ENCODE results near the gene PSMD8.

The PSMD8 gene

DNA sequence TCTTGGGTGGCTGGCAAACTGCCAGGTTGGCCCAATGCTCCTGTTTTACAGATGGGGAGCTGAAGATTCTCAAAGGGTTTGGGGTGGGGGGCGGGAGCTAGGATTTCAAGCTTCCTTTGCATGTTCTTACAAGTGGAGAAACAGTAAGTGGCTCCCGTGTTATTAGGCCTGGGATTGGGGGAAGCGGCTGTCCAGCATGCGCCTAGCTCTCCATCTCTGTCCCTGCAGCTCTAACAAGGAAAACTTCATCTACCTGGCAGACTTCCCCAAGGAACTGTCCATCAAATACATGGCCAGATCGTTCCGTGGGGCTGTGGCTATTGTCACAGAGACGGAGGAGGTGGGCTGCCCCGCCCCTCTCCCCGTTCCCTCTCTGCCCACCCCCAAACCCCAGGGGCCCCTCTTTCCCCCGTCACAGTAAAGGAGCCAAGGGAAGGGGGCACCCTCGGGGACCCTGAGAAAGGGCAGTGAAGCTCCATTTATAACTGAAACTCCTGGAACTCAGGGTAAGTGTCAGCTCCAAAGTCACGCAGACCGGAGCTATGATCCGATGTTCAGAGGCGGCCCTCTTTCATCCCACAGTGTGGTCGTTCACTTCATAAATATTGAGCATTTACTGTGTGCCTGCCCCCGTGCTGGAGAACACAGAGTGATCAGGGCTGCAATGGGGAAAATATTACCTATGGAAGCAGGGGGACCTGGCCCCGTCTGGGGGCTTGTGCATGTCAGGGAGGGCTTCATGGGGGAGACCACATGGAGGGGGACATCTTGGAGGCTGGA, 14.9 kb upstream of the PSMD8 start:
- H2BK12ac ChIP-seq (ENCODE audit: low read length) = no peak overlapping the region
- H3K9me3 ChIP-seq (replicated peaks in 1 of 2; ENCODE audit: control insufficient read depth in 2 of 2, insufficient read depth in 1 of 2, low read depth in 1 of 2, low read length in 2 of 2) = peaks cover 0 to 4% of the 10 kb centered on the region in 2 donors
- no peak overlapping the region for H3K14ac ChIP-seq (ENCODE audit: low read length)
- no peak overlapping the region for H4K8ac ChIP-seq (ENCODE audit: low read depth, low read length)
- no peak overlapping the region for H4K91ac ChIP-seq (ENCODE audit: low read depth, low read length, poor library complexity)
- peak overlapping the region; percentile 3 for H3K23ac ChIP-seq (ENCODE audit: low read depth, low read length, poor library complexity)
- H3K9ac ChIP-seq (ENCODE audit: low read depth, low read length, poor library complexity) = no peak overlapping the region
- H2AK5ac ChIP-seq (ENCODE audit: low read depth, low read length) = no peak overlapping the region
- H2AFZ ChIP-seq (ENCODE audit: low read length) = no peak overlapping the region
- no peak overlapping the region for H3K4me2 ChIP-seq (ENCODE audit: insufficient read depth, low read length, poor library complexity, severe bottlenecking)
- no peak overlapping the region for H2BK15ac ChIP-seq (ENCODE audit: low read length)
- H3K27ac ChIP-seq (replicated peaks; ENCODE audit: low read length) = no peak overlapping the region
- no peak overlapping the region for H3K4ac ChIP-seq (ENCODE audit: low read length)
- no peaks in the 10 kb centered on the region for H3K36me3 ChIP-seq (replicated peaks in 1 of 2; ENCODE audit: control insufficient read depth in 2 of 2, insufficient read depth in 2 of 2, low read length in 2 of 2)
- peaks cover 4% of the 10 kb centered on the region in 2 donors for H3K4me1 ChIP-seq (ENCODE audit: control insufficient read depth in 2 of 2, insufficient read depth in 1 of 2, low read depth in 1 of 2, low read length in 2 of 2)
- no peaks in the 10 kb centered on the region for H3K79me1 ChIP-seq (ENCODE audit: low read depth, low read length)
- no CpG with 5 or more reads among the region's 18 CpGs for WGBS, 2 donors (ENCODE audit: extremely low coverage in 2 of 2, insufficient read length in 2 of 2, insufficient replicate concordance in 1 of 2)
- no peak overlapping the region for H3K18ac ChIP-seq (ENCODE audit: low read length)
- no peak for DNase-seq (ENCODE audit: low spot score)
- H3K4me3 ChIP-seq (ENCODE audit: low read length in 2 of 2) = no peak overlapping the region
- no peak overlapping the region for H2BK120ac ChIP-seq (ENCODE audit: low read depth, low read length)
- H2BK5ac ChIP-seq (ENCODE audit: low read length) = no peak overlapping the region
- peaks cover 0 to 50% (median 25%) of the 10 kb centered on the region in 3 experiments for H3K27me3 ChIP-seq (ENCODE audit: control insufficient read depth in 3 of 3, insufficient read depth in 3 of 3, low read depth in 1 of 3, low read length in 3 of 3)

DNA sequence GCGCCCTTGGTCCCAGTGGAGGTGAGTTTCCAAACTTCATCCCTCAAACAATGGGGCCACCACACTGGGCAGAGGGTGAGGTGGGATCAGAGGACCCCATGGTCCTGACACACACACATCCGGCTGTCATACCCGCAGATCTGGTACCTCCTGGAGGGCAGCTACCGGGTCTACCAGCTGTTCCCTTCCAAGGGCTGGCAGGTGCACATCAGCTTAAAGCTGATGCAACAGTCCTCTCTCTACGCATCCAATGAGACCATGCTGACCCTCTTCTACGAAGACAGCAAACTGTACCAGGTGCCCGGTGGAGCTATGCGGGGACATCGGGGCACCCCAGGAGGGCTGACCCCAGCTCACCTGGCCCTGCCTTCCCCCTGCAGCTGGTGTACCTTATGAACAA, 14.0 kb upstream of the PSMD8 start:
- Histone ChIP-seq H3K23ac (ENCODE audit: low read depth, low read length, poor library complexity) (no peak overlapping the region), H3K79me1 (ENCODE audit: low read depth, low read length) (no peaks in the 10 kb centered on the region), H3K27me3 (ENCODE audit: control insufficient read depth in 3 of 3, insufficient read depth in 3 of 3, low read depth in 1 of 3, low read length in 3 of 3) (peaks cover 0 to 50% (median 25%) of the 10 kb centered on the region in 3 experiments)

DNA sequence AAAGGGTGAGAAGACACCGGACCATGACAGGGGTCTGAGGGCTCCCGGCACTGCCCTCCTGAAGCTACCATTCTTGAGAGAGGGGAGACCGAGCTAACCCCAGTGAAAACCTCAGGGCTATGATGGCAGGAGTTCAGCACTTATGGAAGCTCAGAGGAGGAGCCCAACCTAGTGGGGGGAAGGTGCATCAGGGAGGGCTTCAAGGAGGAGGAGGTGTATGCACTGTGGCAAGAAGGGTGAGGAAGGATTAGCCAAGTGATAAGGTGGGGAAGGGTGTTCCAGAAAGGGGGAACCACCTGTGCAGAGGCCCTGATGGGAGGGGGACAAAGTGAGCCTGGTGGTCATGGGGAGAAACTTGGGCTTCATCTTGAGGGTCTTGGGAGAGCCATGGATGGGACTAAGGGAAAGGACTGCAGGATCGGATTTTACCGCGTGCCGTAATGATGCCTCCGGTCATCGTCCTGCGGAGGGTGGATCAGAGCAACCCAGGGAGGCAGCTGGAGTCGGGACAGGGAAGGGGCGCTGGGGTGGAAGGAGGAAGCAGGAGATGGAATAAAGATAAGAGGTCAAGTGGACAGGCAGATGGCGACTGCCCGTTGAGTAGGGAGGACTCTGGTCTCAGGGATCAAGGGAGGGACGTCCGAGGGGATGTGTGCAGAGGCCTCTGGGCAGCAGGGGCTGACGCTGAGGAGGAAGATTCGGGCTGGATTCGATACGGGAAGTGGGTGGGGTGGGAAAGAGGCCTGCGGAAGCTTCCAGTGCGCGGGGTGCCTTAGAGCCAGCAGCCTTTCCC, 13.3 kb upstream of the PSMD8 start:
- H3K27ac ChIP-seq (replicated peaks; ENCODE audit: low read length) = no peak overlapping the region
- H2BK15ac ChIP-seq (ENCODE audit: low read length) = no peak overlapping the region
- H2AFZ ChIP-seq (ENCODE audit: low read length) = peak overlapping the region; percentile 98
- H3K4ac ChIP-seq (ENCODE audit: low read length) = no peak overlapping the region
- no peak overlapping the region for H4K8ac ChIP-seq (ENCODE audit: low read depth, low read length)
- H3K4me1 ChIP-seq (ENCODE audit: control insufficient read depth in 2 of 2, insufficient read depth in 1 of 2, low read depth in 1 of 2, low read length in 2 of 2) = peaks cover 4% of the 10 kb centered on the region in 2 donors
- H2BK5ac ChIP-seq (ENCODE audit: low read length) = no peak overlapping the region
- no peak for DNase-seq (ENCODE audit: low spot score)
- peak overlapping the region; percentile 77 for H3K9ac ChIP-seq (ENCODE audit: low read depth, low read length, poor library complexity)
- H2BK120ac ChIP-seq (ENCODE audit: low read depth, low read length) = no peak overlapping the region
- H3K23ac ChIP-seq (ENCODE audit: low read depth, low read length, poor library complexity) = peak overlapping the region; percentile 93
- H3K18ac ChIP-seq (ENCODE audit: low read length) = peak overlapping the region; percentile 88
- H3K4me3 ChIP-seq (ENCODE audit: low read length in 2 of 2) = peak overlapping the region; percentile 51 to 80
- peak overlapping the region; percentile 7 for H2BK12ac ChIP-seq (ENCODE audit: low read length)
- peak overlapping the region; percentile 75 for H3K14ac ChIP-seq (ENCODE audit: low read length)
- H3K27me3 ChIP-seq (ENCODE audit: control insufficient read depth in 3 of 3, insufficient read depth in 3 of 3, low read depth in 1 of 3, low read length in 3 of 3) = peaks cover 0 to 49% (median 25%) of the 10 kb centered on the region in 3 experiments
- H3K4me2 ChIP-seq (ENCODE audit: insufficient read depth, low read length, poor library complexity, severe bottlenecking) = peak overlapping the region; percentile 97
- peak overlapping the region; percentile 69 for H2AK5ac ChIP-seq (ENCODE audit: low read depth, low read length)
- H3K79me1 ChIP-seq (ENCODE audit: low read depth, low read length) = no peaks in the 10 kb centered on the region
- H3K9me3 ChIP-seq (replicated peaks in 1 of 2; ENCODE audit: control insufficient read depth in 2 of 2, insufficient read depth in 1 of 2, low read depth in 1 of 2, low read length in 2 of 2) = peaks cover 3 to 4% of the 10 kb centered on the region in 2 donors
- no peak overlapping the region for H4K91ac ChIP-seq (ENCODE audit: low read depth, low read length, poor library complexity)
- WGBS, 2 donors (ENCODE audit: extremely low coverage in 2 of 2, insufficient read length in 2 of 2, insufficient replicate concordance in 1 of 2) = no CpG with 5 or more reads among the region's 23 CpGs
- H3K36me3 ChIP-seq (replicated peaks in 1 of 2; ENCODE audit: control insufficient read depth in 2 of 2, insufficient read depth in 2 of 2, low read length in 2 of 2) = no peaks in the 10 kb centered on the region

More for the DNA sequence above, 14.0 kb upstream of the PSMD8 start:
- Histone ChIP-seq H3K36me3 (replicated peaks in 1 of 2; ENCODE audit: control insufficient read depth in 2 of 2, insufficient read depth in 2 of 2, low read length in 2 of 2) (no peaks in the 10 kb centered on the region), H3K9me3 (replicated peaks in 1 of 2; ENCODE audit: control insufficient read depth in 2 of 2, insufficient read depth in 1 of 2, low read depth in 1 of 2, low read length in 2 of 2) (peaks cover 3 to 4% of the 10 kb centered on the region in 2 donors), H2BK12ac (ENCODE audit: low read length) (no peak overlapping the region), H3K4ac (ENCODE audit: low read length) (no peak overlapping the region), H3K9ac (ENCODE audit: low read depth, low read length, poor library complexity) (no peak overlapping the region), H2BK15ac (ENCODE audit: low read length) (no peak overlapping the region), H3K4me3 (ENCODE audit: low read length in 2 of 2) (no peak overlapping the region), H4K8ac (ENCODE audit: low read depth, low read length) (no peak overlapping the region), H3K4me2 (ENCODE audit: insufficient read depth, low read length, poor library complexity, severe bottlenecking) (no peak overlapping the region), H2AFZ (ENCODE audit: low read length) (no peak overlapping the region), H3K14ac (ENCODE audit: low read length) (no peak overlapping the region), H2BK120ac (ENCODE audit: low read depth, low read length) (no peak overlapping the region), H3K18ac (ENCODE audit: low read length) (no peak overlapping the region), H4K91ac (ENCODE audit: low read depth, low read length, poor library complexity) (no peak overlapping the region), H2AK5ac (ENCODE audit: low read depth, low read length) (peak overlapping the region; percentile 2), H3K27ac (replicated peaks; ENCODE audit: low read length) (no peak overlapping the region), H3K4me1 (ENCODE audit: control insufficient read depth in 2 of 2, insufficient read depth in 1 of 2, low read depth in 1 of 2, low read length in 2 of 2) (peaks cover 4% of the 10 kb centered on the region in 2 donors), H2BK5ac (ENCODE audit: low read length) (no peak overlapping the region)
- no peak for DNase-seq (ENCODE audit: low spot score)
- WGBS, 2 donors (ENCODE audit: extremely low coverage in 2 of 2, insufficient read length in 2 of 2, insufficient replicate concordance in 1 of 2) = no CpG with 5 or more reads among the region's 9 CpGs

DNA sequence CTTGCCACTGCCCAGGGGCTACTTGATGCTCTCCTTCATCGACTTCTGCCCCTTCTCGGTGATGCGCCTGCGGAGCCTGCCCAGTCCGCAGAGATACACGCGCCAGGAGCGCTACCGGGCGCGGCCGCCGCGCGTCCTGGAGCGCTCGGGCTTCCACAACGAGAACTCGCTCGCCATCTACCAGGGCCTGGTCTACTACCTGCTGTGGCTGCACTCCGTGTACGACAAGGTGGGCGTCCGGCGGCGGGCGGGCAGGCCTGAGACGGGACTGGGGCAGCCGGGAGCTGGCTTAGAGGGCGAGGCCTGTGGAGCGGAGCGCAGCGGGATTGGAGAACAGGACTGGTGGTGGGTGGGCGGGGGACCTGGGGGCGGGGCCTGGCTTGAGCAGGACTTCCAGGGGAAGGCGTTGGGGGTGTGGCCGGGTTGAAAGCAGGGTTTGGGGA, 12.7 kb upstream of the PSMD8 start:
- no peak overlapping the region for H2BK15ac ChIP-seq (ENCODE audit: low read length)
- DNase-seq (ENCODE audit: low spot score) = peak; percentile 88
- no peak overlapping the region for H4K8ac ChIP-seq (ENCODE audit: low read depth, low read length)
- no CpG with 5 or more reads among the region's 37 CpGs for WGBS, 2 donors (ENCODE audit: extremely low coverage in 2 of 2, insufficient read length in 2 of 2, insufficient replicate concordance in 1 of 2)
- no peaks in the 10 kb centered on the region for H3K36me3 ChIP-seq (replicated peaks in 1 of 2; ENCODE audit: control insufficient read depth in 2 of 2, insufficient read depth in 2 of 2, low read length in 2 of 2)
- H4K91ac ChIP-seq (ENCODE audit: low read depth, low read length, poor library complexity) = no peak overlapping the region
- H3K4ac ChIP-seq (ENCODE audit: low read length) = peak overlapping the region; percentile 23
- peak overlapping the region; percentile 7 for H2BK12ac ChIP-seq (ENCODE audit: low read length)
- peak overlapping the region; percentile 93 for H3K23ac ChIP-seq (ENCODE audit: low read depth, low read length, poor library complexity)
- peak overlapping the region; percentile 88 for H3K18ac ChIP-seq (ENCODE audit: low read length)
- H3K4me1 ChIP-seq (ENCODE audit: control insufficient read depth in 2 of 2, insufficient read depth in 1 of 2, low read depth in 1 of 2, low read length in 2 of 2) = peaks cover 4% of the 10 kb centered on the region in 2 donors
- H2AK5ac ChIP-seq (ENCODE audit: low read depth, low read length) = peak overlapping the region; percentile 69
- H3K9ac ChIP-seq (ENCODE audit: low read depth, low read length, poor library complexity) = peak overlapping the region; percentile 77
- peak overlapping the region; percentile 97 for H3K4me2 ChIP-seq (ENCODE audit: insufficient read depth, low read length, poor library complexity, severe bottlenecking)
- H2BK120ac ChIP-seq (ENCODE audit: low read depth, low read length) = no peak overlapping the region
- H3K4me3 ChIP-seq (ENCODE audit: low read length in 2 of 2) = peak overlapping the region; percentile 51 to 88
- no peak overlapping the region for H2BK5ac ChIP-seq (ENCODE audit: low read length)
- peak overlapping the region; percentile 75 for H3K14ac ChIP-seq (ENCODE audit: low read length)
- peak overlapping the region; percentile 98 for H2AFZ ChIP-seq (ENCODE audit: low read length)
- peaks cover 0 to 43% (median 22%) of the 10 kb centered on the region in 3 experiments for H3K27me3 ChIP-seq (ENCODE audit: control insufficient read depth in 3 of 3, insufficient read depth in 3 of 3, low read depth in 1 of 3, low read length in 3 of 3)
- no peak overlapping the region for H3K27ac ChIP-seq (replicated peaks; ENCODE audit: low read length)
- H3K9me3 ChIP-seq (replicated peaks in 1 of 2; ENCODE audit: control insufficient read depth in 2 of 2, insufficient read depth in 1 of 2, low read depth in 1 of 2, low read length in 2 of 2) = peaks cover 3 to 4% of the 10 kb centered on the region in 2 donors
- no peaks in the 10 kb centered on the region for H3K79me1 ChIP-seq (ENCODE audit: low read depth, low read length)

Data from neuronal stem cell (in vitro differentiated cells).